Peyer's patch (tissue), 4 donors: ENCODE measurements around the gene CHRNE.

Experiments used
- POLR2A ChIP-seq, 2 donors: fragments of 450-650 bp; IDR thresholded peaks; one replicate each; pipeline ENCODE4 v1.5.1; 2017; ENCODE audit warnings: antibody characterized with exemption in 2 of 2, mild to moderate bottlenecking in 2 of 2, moderate library complexity in 2 of 2
- TF ChIP-seq, protein P1 (sequence below), 6 experiments: fragments of 450-650 bp in 4 of 6; fragments of 200-600 bp in 2 of 6; sonication (generic) in 1 of 6; IDR thresholded peaks; one replicate each; pipeline ENCODE4 v1.5.1; 2017 to 2019; ENCODE audit warnings: antibody characterized with exemption in 6 of 6, mild to moderate bottlenecking in 3 of 6, moderate library complexity in 1 of 6

DNA sequence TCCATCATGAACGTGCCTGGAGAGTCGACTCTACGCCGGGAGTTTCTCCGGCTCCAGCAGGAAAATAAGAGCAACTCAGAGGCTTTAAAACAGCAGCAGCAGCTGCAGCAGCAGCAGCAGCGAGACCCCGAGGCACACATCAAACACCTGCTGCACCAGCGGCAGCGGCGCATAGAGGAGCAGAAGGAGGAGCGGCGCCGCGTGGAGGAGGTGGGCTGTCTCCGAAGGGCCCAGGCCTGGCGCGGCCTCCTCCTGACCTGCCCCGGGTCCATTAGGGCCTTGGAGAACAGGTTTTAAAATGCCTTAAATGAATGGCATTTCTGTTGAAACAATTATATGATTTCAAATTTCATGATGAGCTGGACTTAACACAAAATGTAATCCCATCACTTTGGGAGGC, 15.3 kb downstream of the CHRNE start:
- TF ChIP-seq, protein P1, sequence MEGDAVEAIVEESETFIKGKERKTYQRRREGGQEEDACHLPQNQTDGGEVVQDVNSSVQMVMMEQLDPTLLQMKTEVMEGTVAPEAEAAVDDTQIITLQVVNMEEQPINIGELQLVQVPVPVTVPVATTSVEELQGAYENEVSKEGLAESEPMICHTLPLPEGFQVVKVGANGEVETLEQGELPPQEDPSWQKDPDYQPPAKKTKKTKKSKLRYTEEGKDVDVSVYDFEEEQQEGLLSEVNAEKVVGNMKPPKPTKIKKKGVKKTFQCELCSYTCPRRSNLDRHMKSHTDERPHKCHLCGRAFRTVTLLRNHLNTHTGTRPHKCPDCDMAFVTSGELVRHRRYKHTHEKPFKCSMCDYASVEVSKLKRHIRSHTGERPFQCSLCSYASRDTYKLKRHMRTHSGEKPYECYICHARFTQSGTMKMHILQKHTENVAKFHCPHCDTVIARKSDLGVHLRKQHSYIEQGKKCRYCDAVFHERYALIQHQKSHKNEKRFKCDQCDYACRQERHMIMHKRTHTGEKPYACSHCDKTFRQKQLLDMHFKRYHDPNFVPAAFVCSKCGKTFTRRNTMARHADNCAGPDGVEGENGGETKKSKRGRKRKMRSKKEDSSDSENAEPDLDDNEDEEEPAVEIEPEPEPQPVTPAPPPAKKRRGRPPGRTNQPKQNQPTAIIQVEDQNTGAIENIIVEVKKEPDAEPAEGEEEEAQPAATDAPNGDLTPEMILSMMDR (IDR thresholded peaks at IDR 0.05) = no peak
- no peak for TF ChIP-seq POLR2A (IDR thresholded peaks at IDR 0.05)
